ENCODE measurements around the gene TSPAN14. TPM values are rescaled to one million over a fixed set of nuclear protein-coding genes. Genes with fewer than 3 reads are reported as not detected.

TSPAN14 gene
- total and polyA plus RNA-seq, 2 experiments from 2014 or later: 17.9 to 40.7 TPM

DNA sequence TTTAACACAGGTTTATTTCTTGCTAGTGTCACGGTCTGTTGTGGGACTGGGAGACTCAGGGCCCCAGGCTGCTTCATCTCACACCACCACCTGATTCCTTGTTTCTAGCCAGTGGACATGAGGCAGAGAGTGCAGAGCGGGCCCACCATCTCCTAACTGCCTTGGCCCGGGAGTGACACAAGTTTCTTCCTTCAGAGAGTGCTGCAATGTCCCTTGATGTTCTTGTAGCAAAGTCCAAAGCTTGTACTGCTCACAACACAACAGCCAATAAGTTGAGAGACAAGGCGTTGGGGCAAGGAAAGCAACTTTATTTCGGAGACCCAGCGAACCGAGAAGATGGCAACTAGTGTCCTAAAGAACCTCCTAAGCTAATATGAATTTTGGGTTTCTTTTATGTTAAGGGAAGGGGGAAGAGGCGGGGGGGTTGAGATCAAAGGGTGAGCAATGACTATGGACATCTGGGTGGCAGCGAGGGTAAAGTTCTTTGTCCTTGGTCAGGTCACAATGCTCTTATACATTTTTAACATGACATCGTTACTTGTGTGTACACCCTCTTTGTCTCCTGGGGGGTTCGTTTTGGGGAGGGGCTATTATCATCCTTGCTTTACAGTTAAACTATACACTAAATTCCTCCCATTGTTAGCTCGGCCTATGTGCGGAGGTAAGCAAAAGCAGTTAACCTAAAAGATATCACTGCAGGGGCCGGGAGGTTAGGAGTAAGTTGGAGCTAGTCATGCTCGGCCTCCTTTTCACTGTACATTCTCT is 115.2 kb downstream of the TSPAN14 start:
- no peaks in the 10 kb centered on the region for H3K36me3 Mint-ChIP-seq (ENCODE audit: low read depth)
- Histone ChIP-seq H4K20me1 (replicated peaks; ENCODE audit: insufficient read depth) (no peaks in the 10 kb centered on the region), H3K27ac (ENCODE audit: low read depth) (no peak overlapping the region), H3K4me2 (no peak overlapping the region), H3K4me1 (ENCODE audit: insufficient read depth) (no peaks in the 10 kb centered on the region), H3K9me2 (ENCODE audit: insufficient read depth) (no peaks in the 10 kb centered on the region), H3K36me3 (ENCODE audit: insufficient read depth) (no peaks in the 10 kb centered on the region), H3K27me3 (ENCODE audit: insufficient read depth) (no peaks in the 10 kb centered on the region), H3K4me3 (no peak overlapping the region), H3K79me2 (replicated peaks; ENCODE audit: insufficient read depth) (no peaks in the 10 kb centered on the region), H2AFZ (no peak overlapping the region), H3F3A (replicated peaks; ENCODE audit: low read depth) (no peaks in the 10 kb centered on the region)
- ATAC-seq: no peak
- DNase-seq (ENCODE audit: low spot score): no peak
- H3K27ac Mint-ChIP-seq: no peak overlapping the region
- H3K9me3 Mint-ChIP-seq: no peaks in the 10 kb centered on the region
- TF ChIP-seq POLR2AphosphoS5 (IDR thresholded peaks at IDR 0.05; ENCODE audit: low read depth) (no peak), ZNF331 (CRISPR knock-in tag; IDR thresholded peaks at IDR 0.05; ENCODE audit: low read depth) (no peak), CREB1 (CRISPR knock-in tag; IDR thresholded peaks at IDR 0.05; ENCODE audit: low read depth) (no peak), JUNB (IDR thresholded peaks at IDR 0.05; ENCODE audit: unreplicated experiment) (no peak), EZH2phosphoT487 (IDR thresholded peaks at IDR 0.05; ENCODE audit: unreplicated experiment) (no peak), STAT1 (IDR thresholded peaks at IDR 0.05; ENCODE audit: unreplicated experiment) (no peak), NANOG (IDR thresholded peaks at IDR 0.05; ENCODE audit: borderline replicate concordance) (no peak), EZH2 (IDR thresholded peaks at IDR 0.05; ENCODE audit: low read depth, unreplicated experiment) (no peak), ZNF114 (CRISPR knock-in tag; IDR thresholded peaks at IDR 0.05) (no peak)
- TF ChIP-seq, protein P1, sequence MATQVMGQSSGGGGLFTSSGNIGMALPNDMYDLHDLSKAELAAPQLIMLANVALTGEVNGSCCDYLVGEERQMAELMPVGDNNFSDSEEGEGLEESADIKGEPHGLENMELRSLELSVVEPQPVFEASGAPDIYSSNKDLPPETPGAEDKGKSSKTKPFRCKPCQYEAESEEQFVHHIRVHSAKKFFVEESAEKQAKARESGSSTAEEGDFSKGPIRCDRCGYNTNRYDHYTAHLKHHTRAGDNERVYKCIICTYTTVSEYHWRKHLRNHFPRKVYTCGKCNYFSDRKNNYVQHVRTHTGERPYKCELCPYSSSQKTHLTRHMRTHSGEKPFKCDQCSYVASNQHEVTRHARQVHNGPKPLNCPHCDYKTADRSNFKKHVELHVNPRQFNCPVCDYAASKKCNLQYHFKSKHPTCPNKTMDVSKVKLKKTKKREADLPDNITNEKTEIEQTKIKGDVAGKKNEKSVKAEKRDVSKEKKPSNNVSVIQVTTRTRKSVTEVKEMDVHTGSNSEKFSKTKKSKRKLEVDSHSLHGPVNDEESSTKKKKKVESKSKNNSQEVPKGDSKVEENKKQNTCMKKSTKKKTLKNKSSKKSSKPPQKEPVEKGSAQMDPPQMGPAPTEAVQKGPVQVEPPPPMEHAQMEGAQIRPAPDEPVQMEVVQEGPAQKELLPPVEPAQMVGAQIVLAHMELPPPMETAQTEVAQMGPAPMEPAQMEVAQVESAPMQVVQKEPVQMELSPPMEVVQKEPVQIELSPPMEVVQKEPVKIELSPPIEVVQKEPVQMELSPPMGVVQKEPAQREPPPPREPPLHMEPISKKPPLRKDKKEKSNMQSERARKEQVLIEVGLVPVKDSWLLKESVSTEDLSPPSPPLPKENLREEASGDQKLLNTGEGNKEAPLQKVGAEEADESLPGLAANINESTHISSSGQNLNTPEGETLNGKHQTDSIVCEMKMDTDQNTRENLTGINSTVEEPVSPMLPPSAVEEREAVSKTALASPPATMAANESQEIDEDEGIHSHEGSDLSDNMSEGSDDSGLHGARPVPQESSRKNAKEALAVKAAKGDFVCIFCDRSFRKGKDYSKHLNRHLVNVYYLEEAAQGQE (IDR thresholded peaks at IDR 0.05; ENCODE audit: unreplicated experiment): no peak
- TF ChIP-seq, protein P2, sequence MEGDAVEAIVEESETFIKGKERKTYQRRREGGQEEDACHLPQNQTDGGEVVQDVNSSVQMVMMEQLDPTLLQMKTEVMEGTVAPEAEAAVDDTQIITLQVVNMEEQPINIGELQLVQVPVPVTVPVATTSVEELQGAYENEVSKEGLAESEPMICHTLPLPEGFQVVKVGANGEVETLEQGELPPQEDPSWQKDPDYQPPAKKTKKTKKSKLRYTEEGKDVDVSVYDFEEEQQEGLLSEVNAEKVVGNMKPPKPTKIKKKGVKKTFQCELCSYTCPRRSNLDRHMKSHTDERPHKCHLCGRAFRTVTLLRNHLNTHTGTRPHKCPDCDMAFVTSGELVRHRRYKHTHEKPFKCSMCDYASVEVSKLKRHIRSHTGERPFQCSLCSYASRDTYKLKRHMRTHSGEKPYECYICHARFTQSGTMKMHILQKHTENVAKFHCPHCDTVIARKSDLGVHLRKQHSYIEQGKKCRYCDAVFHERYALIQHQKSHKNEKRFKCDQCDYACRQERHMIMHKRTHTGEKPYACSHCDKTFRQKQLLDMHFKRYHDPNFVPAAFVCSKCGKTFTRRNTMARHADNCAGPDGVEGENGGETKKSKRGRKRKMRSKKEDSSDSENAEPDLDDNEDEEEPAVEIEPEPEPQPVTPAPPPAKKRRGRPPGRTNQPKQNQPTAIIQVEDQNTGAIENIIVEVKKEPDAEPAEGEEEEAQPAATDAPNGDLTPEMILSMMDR (conservative IDR thresholded peaks at IDR 0.05; ENCODE audit: low read depth in 2 of 2): no peak
- TF ChIP-seq, protein P3, sequence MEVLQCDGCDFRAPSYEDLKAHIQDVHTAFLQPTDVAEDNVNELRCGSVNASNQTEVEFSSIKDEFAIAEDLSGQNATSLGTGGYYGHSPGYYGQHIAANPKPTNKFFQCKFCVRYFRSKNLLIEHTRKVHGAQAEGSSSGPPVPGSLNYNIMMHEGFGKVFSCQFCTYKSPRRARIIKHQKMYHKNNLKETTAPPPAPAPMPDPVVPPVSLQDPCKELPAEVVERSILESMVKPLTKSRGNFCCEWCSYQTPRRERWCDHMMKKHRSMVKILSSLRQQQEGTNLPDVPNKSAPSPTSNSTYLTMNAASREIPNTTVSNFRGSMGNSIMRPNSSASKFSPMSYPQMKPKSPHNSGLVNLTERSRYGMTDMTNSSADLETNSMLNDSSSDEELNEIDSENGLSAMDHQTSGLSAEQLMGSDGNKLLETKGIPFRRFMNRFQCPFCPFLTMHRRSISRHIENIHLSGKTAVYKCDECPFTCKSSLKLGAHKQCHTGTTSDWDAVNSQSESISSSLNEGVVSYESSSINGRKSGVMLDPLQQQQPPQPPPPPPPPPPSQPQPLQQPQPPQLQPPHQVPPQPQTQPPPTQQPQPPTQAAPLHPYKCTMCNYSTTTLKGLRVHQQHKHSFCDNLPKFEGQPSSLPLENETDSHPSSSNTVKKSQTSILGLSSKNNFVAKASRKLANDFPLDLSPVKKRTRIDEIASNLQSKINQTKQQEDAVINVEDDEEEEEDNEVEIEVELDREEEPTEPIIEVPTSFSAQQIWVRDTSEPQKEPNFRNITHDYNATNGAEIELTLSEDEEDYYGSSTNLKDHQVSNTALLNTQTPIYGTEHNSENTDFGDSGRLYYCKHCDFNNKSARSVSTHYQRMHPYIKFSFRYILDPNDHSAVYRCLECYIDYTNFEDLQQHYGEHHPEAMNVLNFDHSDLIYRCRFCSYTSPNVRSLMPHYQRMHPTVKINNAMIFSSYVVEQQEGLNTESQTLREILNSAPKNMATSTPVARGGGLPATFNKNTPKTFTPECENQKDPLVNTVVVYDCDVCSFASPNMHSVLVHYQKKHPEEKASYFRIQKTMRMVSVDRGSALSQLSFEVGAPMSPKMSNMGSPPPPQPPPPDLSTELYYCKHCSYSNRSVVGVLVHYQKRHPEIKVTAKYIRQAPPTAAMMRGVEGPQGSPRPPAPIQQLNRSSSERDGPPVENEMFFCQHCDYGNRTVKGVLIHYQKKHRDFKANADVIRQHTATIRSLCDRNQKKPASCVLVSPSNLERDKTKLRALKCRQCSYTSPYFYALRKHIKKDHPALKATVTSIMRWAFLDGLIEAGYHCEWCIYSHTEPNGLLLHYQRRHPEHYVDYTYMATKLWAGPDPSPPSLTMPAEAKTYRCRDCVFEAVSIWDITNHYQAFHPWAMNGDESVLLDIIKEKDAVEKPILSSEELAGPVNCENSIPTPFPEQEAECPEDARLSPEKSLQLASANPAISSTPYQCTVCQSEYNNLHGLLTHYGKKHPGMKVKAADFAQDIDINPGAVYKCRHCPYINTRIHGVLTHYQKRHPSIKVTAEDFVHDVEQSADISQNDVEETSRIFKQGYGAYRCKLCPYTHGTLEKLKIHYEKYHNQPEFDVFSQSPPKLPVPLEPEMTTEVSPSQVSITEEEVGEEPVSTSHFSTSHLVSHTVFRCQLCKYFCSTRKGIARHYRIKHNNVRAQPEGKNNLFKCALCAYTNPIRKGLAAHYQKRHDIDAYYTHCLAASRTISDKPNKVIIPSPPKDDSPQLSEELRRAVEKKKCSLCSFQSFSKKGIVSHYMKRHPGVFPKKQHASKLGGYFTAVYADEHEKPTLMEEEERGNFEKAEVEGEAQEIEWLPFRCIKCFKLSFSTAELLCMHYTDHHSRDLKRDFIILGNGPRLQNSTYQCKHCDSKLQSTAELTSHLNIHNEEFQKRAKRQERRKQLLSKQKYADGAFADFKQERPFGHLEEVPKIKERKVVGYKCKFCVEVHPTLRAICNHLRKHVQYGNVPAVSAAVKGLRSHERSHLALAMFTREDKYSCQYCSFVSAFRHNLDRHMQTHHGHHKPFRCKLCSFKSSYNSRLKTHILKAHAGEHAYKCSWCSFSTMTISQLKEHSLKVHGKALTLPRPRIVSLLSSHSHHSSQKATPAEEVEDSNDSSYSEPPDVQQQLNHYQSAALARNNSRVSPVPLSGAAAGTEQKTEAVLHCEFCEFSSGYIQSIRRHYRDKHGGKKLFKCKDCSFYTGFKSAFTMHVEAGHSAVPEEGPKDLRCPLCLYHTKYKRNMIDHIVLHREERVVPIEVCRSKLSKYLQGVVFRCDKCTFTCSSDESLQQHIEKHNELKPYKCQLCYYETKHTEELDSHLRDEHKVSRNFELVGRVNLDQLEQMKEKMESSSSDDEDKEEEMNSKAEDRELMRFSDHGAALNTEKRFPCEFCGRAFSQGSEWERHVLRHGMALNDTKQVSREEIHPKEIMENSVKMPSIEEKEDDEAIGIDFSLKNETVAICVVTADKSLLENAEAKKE (CRISPR knock-in tag; IDR thresholded peaks at IDR 0.05): no peak
- TF ChIP-seq, protein P4, sequence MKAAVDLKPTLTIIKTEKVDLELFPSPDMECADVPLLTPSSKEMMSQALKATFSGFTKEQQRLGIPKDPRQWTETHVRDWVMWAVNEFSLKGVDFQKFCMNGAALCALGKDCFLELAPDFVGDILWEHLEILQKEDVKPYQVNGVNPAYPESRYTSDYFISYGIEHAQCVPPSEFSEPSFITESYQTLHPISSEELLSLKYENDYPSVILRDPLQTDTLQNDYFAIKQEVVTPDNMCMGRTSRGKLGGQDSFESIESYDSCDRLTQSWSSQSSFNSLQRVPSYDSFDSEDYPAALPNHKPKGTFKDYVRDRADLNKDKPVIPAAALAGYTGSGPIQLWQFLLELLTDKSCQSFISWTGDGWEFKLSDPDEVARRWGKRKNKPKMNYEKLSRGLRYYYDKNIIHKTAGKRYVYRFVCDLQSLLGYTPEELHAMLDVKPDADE (IDR thresholded peaks at IDR 0.05): no peak
- peaks cover 2% of the 10 kb centered on the region for H3K27me3 Mint-ChIP-seq (ENCODE audit: insufficient read depth, low read depth, poor library complexity)
- H3K4me1 Mint-ChIP-seq: no peaks in the 10 kb centered on the region
- H3K4me3 Mint-ChIP-seq: no peak overlapping the region

Measured in GM23338 (cell line).